ENCODE measurements around the gene GPS2.

Gene GPS2

DNA sequence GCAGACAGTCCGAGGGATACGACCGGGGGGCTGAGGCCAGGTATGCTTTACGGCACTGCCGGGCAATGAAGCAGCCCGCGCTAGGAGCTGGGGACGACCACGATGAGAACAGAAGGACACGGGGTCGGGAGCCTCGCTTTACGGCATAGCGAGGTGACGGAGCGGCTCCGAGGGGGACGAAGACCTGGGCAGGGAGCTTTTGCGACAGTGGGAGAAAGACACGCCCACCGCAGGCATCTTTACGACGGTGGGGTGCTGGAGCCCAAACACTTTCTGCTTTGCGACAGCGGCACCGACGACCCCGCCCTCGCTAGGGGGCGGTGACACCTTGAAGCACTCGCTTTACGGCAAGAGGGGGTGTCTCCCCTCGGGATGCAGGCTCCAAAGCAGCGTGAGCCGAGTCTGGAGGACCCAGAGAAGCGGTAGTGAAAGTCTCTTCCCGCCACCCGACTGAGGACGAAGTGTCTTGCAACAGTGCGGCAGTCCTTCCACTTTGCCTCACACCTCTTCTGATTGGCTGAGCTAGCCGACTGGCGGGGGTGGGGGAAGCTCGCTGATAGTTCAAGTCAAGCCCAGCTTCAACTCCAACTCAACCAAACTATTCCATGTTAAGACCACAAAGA is 14.3 kb upstream of the GPS2 start:
- Histone ChIP-seq H3K36me3 (ENCODE audit: insufficient read depth, low read length) (peaks cover 20% of the 10 kb centered on the region; the same call in 1 of the 2 replicates), H3K27ac (ENCODE audit: low read depth, low read length, poor library complexity, severe bottlenecking) (peak overlapping the region; percentile 81), H3K9ac (ENCODE audit: low read length) (peak overlapping the region; percentile 94), H4K20me1 (ENCODE audit: insufficient read depth, low read length) (no peaks in the 10 kb centered on the region), H3K27me3 (ENCODE audit: insufficient read depth, low read length) (no peaks in the 10 kb centered on the region), H3K79me2 (ENCODE audit: insufficient read depth, low read length) (no peaks in the 10 kb centered on the region), H3K4me1 (ENCODE audit: insufficient read depth, low read length, severe bottlenecking) (peaks cover 34% of the 10 kb centered on the region), H3K4me3 (ENCODE audit: low read depth, low read length, poor library complexity, severe bottlenecking) (peak overlapping the region; percentile 98), H3K9me2 (ENCODE audit: low read depth, low read length) (no peaks in the 10 kb centered on the region), H3F3A (ENCODE audit: insufficient read depth, low read length) (no peaks in the 10 kb centered on the region), H3K9me3 (ENCODE audit: low read length) (no peaks in the 10 kb centered on the region), H3K4me2 (ENCODE audit: low read length) (peak overlapping the region; percentile 88), H2AFZ (ENCODE audit: low read length) (no peak overlapping the region)
- TF ChIP-seq CTCF (IDR thresholded peaks at IDR 0.05; ENCODE audit: low read length) (no peak), EZH2 (IDR thresholded peaks at IDR 0.05; ENCODE audit: borderline replicate concordance, low read length) (no peak)

DNA sequence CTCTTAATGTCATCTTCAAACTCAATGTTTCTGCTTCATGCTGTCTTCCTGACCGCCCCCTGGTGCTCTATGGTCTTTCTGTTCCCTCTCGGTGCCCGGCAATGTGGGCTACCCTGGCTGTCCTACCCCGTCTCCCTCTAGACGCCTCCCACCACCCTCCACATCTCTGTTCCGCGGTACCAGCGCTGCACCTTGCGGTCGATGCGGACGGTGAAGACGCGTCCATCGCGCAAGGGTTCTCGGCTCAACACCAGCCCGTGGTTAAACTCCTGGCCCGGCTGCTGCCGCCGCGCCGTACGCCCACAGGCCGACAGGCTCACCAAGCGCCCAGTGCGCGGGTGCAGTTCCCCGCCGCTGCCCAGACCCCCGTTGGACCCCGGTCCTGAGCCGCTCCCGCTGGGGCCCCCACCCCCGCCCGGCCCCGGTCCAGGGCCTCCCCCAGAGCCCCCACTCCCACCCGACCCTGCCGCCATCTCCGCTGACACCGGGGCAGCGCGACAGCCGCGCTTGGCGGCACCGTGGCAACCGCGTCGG is 13.7 kb upstream of the GPS2 start, which contains the start of gene NEURL4:
NEURL4 (minus strand) TSS at position 496 of the 534 bp plus-strand sequence; CDS start at position 473, 23 bp downstream.
- peak within 1 kb of the TSS; percentile 98 for H3K4me3 ChIP-seq (ENCODE audit: low read depth, low read length, poor library complexity, severe bottlenecking)
- no peaks in the 10 kb centered on the region for H3K27me3 ChIP-seq (ENCODE audit: insufficient read depth, low read length)
- H3K9me2 ChIP-seq (ENCODE audit: low read depth, low read length), result no peaks in the 10 kb centered on the region
- no peaks in the 10 kb centered on the region for H3K79me2 ChIP-seq (ENCODE audit: insufficient read depth, low read length)
- peak within 1 kb of the TSS; percentile 88 for H3K4me2 ChIP-seq (ENCODE audit: low read length)
- peak within 1 kb of the TSS; percentile 81 for H3K27ac ChIP-seq (ENCODE audit: low read depth, low read length, poor library complexity, severe bottlenecking)
- no peaks in the 10 kb centered on the region for H3K9me3 ChIP-seq (ENCODE audit: low read length)
- H3K36me3 ChIP-seq (ENCODE audit: insufficient read depth, low read length), result peaks cover 26% of the 10 kb centered on the region; the same call in 1 of the 2 replicates
- no peak for TF ChIP-seq CTCF (IDR thresholded peaks at IDR 0.05; ENCODE audit: low read length)
- no peak for TF ChIP-seq EZH2 (IDR thresholded peaks at IDR 0.05; ENCODE audit: borderline replicate concordance, low read length)
- H3K9ac ChIP-seq (ENCODE audit: low read length), result peak within 1 kb of the TSS; percentile 94
- H4K20me1 ChIP-seq (ENCODE audit: insufficient read depth, low read length), result no peaks in the 10 kb centered on the region
- H3K4me1 ChIP-seq (ENCODE audit: insufficient read depth, low read length, severe bottlenecking), result peaks cover 34% of the 10 kb centered on the region
- H2AFZ ChIP-seq (ENCODE audit: low read length), result no peak within 1 kb of the TSS
- H3F3A ChIP-seq (ENCODE audit: insufficient read depth, low read length), result no peaks in the 10 kb centered on the region

DNA sequence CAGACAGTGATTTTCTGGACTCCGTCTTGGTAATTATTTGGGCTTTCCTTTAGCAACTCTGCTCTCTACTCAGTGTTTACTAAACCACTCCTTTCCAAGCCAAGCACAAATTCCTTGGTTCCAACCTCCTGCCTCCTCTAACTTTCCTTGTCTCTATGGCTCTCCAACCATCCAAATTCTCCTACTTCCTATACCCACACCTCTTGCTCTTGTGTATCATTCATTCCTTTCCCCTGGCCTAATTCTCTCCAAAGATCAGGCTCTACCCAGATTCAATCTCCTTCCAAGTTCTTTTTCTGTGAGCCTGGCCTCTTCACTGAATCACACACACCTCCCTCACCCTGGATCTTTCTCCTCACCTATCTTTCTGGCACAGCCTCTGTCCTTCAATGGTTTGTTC is 12.8 kb upstream of the GPS2 start:
- Histone ChIP-seq H3K4me1 (ENCODE audit: insufficient read depth, low read length, severe bottlenecking) (peaks cover 34% of the 10 kb centered on the region), H3K27ac (ENCODE audit: low read depth, low read length, poor library complexity, severe bottlenecking) (no peak overlapping the region), H3K79me2 (ENCODE audit: insufficient read depth, low read length) (no peaks in the 10 kb centered on the region), H3K36me3 (ENCODE audit: insufficient read depth, low read length) (peaks cover 35% of the 10 kb centered on the region), H3K4me3 (ENCODE audit: low read depth, low read length, poor library complexity, severe bottlenecking) (peak overlapping the region; percentile 98), H3K9me2 (ENCODE audit: low read depth, low read length) (no peaks in the 10 kb centered on the region), H3K27me3 (ENCODE audit: insufficient read depth, low read length) (no peaks in the 10 kb centered on the region), H3K9me3 (ENCODE audit: low read length) (no peaks in the 10 kb centered on the region), H3F3A (ENCODE audit: insufficient read depth, low read length) (no peaks in the 10 kb centered on the region), H3K9ac (ENCODE audit: low read length) (peak overlapping the region; percentile 94), H2AFZ (ENCODE audit: low read length) (no peak overlapping the region), H3K4me2 (ENCODE audit: low read length) (peak overlapping the region; percentile 82), H4K20me1 (ENCODE audit: insufficient read depth, low read length) (no peaks in the 10 kb centered on the region)
- no peak for TF ChIP-seq EZH2 (IDR thresholded peaks at IDR 0.05; ENCODE audit: borderline replicate concordance, low read length)
- TF ChIP-seq CTCF (IDR thresholded peaks at IDR 0.05; ENCODE audit: low read length), result no peak
